PC-9 (cell line): ENCODE measurements around the gene SCOC. TPM values are rescaled to one million over a fixed set of nuclear protein-coding genes. Genes with fewer than 3 reads are reported as not detected.
"Not testable (repeated sequence)": the region's sequence is repeated elsewhere in the genome, so short reads cannot be mapped to it uniquely, and the experiment has no call there.

Experiments
- BruUV-seq: library from RNA; stranded (reverse); fragments of 400-500 nt; replicated peaks from 2 replicates; lab custom pipeline; 2021; lab: Mats Ljungman, UMichigan
- CTCF ChIA-PET: fragments of 300-600 bp; sonication (Branson Sonifier 250); formaldehyde crosslinking; loops from one replicate; lab custom pipeline; 2022; ENCODE audit warnings: antibody characterized with exemption; lab: Charles Lee
- POLR2A ChIA-PET: fragments of 300-600 bp; sonication (Branson Sonifier 250); formaldehyde crosslinking; loops from one replicate; lab custom pipeline; 2022; ENCODE audit warnings: antibody characterized with exemption; ENCODE audit not compliant: unreplicated experiment; lab: Charles Lee
- DNase-seq, 2 experiments: peaks; one replicate each; pipeline versions ENCODE4 v3.0.0 to v3.0.0-alpha.2; 2015 to 2022; ENCODE audit warnings: mixed read lengths in 1 of 2
- H2AFZ ChIP-seq: fragments of 200-600 bp; sonication (generic); 2 replicates; pipeline ENCODE4 v1.8.1; 2017; ENCODE audit warnings: antibody characterized with exemption
- H3F3A ChIP-seq: fragments of 200-600 bp; sonication (generic); 2 replicates; pipeline ENCODE4 v1.8.1; 2017; ENCODE audit warnings: antibody characterized with exemption, mild to moderate bottlenecking, low read depth; ENCODE audit not compliant: insufficient read depth
- H3K27ac ChIP-seq: fragments of 200-600 bp; sonication (generic); 2 replicates; pipeline ENCODE4 v1.6.1; 2016; ENCODE audit warnings: mixed run types
- H3K27me3 ChIP-seq: fragments of 200-600 bp; sonication (generic); 2 replicates; pipeline ENCODE4 v1.6.1; 2016; ENCODE audit warnings: low read depth, mixed run types; ENCODE audit not compliant: insufficient read depth
- H3K36me3 ChIP-seq: fragments of 200-600 bp; sonication (generic); 2 replicates; pipeline ENCODE4 v1.6.1; 2016; ENCODE audit warnings: low read depth, mixed run types
- H3K4me1 ChIP-seq: fragments of 200-600 bp; sonication (generic); replicated peaks from 2 replicates; pipeline ENCODE4 v1.6.1; 2016; ENCODE audit warnings: mixed run types; ENCODE audit not compliant: insufficient read depth
- H3K4me2 ChIP-seq: fragments of 200-600 bp; sonication (generic); 2 replicates; pipeline ENCODE4 v1.6.1; 2017; ENCODE audit warnings: mixed run types
- H3K4me3 ChIP-seq: fragments of 200-600 bp; sonication (generic); 2 replicates; pipeline ENCODE4 v1.6.1; 2016; ENCODE audit warnings: mixed run types
- H3K79me2 ChIP-seq: fragments of 200-600 bp; sonication (generic); 2 replicates; pipeline ENCODE4 v1.6.1; 2017; ENCODE audit warnings: low read depth, mixed run types
- H3K9me2 ChIP-seq: fragments of 200-600 bp; sonication (generic); 2 replicates; pipeline ENCODE4 v1.8.1; 2017; ENCODE audit warnings: mild to moderate bottlenecking; ENCODE audit not compliant: insufficient read depth
- H3K9me3 ChIP-seq: fragments of 200-600 bp; sonication (generic); 2 replicates; pipeline ENCODE4 v1.8.1; 2016; ENCODE audit warnings: low read depth; ENCODE audit not compliant: insufficient read depth
- H4K20me1 ChIP-seq: fragments of 200-600 bp; sonication (generic); 2 replicates; pipeline ENCODE4 v1.8.1; 2017; ENCODE audit not compliant: insufficient read depth
- CTCF ChIP-seq: fragments of 200-600 bp; sonication (generic); conservative IDR thresholded peaks from 2 replicates; pipeline ENCODE4 v1.6.1; 2017; ENCODE audit warnings: mixed run types, antibody characterized with exemption, mild to moderate bottlenecking, moderate library complexity
- EZH2 ChIP-seq: fragments of 200-600 bp; sonication (generic); IDR thresholded peaks from 2 replicates; pipeline ENCODE4 v1.8.0; 2017; ENCODE audit warnings: antibody characterized with exemption, low read depth
- intact Hi-C: fragments of 100-400 bp; cut with micrococcal nuclease; formaldehyde crosslinking; loops from one replicate; pipeline ENCODE4 v1.10.0; 2022; ENCODE audit not compliant: unreplicated experiment
- total RNA-seq: library from RNA; stranded (reverse); gene quantifications from 2 replicates; pipeline ENCODE4 v1.2.3, GENCODE V29; 2021

Gene SCOC
- total RNA-seq, 1 experiment from 2014 or later = 53.0 TPM

DNA sequence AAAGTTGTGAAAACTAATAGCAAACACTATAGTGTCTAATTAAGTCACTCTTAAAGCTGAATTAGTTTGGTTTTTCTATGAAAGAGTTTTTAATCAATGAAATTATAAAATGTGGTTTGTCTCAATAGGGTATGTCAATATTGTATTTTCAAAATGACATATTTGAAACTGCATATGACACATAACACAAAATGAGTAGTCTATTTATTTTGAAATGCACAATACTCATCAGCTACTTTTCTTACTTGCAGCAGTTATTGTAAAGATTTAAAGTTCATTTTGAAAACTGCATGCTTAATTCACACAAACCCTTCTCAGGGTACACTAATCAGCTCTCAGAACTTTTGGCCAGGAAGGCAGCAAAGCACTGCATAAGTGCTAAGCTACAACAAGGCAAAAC, 32.8 kb downstream of the SCOC start:
- Histone ChIP-seq H3K9me2 (no peaks in the 10 kb centered on the region), H3F3A (no peaks in the 10 kb centered on the region), H3K4me2 (no peak overlapping the region), H3K36me3 (no peaks in the 10 kb centered on the region; the same call in 1 of the 2 replicates), H3K4me1 (no peaks in the 10 kb centered on the region), H3K27me3 (no peaks in the 10 kb centered on the region), H3K4me3 (no peak overlapping the region), H4K20me1 (no peaks in the 10 kb centered on the region), H3K27ac (no peak overlapping the region), H3K9me3 (no peaks in the 10 kb centered on the region), H2AFZ (no peak overlapping the region), H3K79me2 (no peaks in the 10 kb centered on the region)
- no peak for TF ChIP-seq EZH2
- TF ChIP-seq CTCF = no peak
- intact Hi-C loops = no loop called here
- CTCF ChIA-PET = no interaction called here
- no peak for DNase-seq
- no TSS peak for BruUV-seq
- POLR2A ChIA-PET = no interaction called here

- Histone ChIP-seq H2AFZ (no peak overlapping the region), H3F3A (no peaks in the 10 kb centered on the region), H3K4me3 (no peak overlapping the region), H3K4me1 (no peaks in the 10 kb centered on the region), H3K9me3 (no peaks in the 10 kb centered on the region), H3K27ac (no peak overlapping the region), H3K36me3 (no peaks in the 10 kb centered on the region; the same call in 1 of the 2 replicates), H4K20me1 (no peaks in the 10 kb centered on the region), H3K79me2 (no peaks in the 10 kb centered on the region), H3K27me3 (no peaks in the 10 kb centered on the region), H3K9me2 (no peaks in the 10 kb centered on the region), H3K4me2 (no peak overlapping the region)
- intact Hi-C loops = no loop called here
- ChIA-PET CTCF (no interaction called here), POLR2A (no interaction called here)
- TF ChIP-seq EZH2 (no peak), CTCF (no peak)
- BruUV-seq = no TSS peak
- no peak for DNase-seq
Measured at GRCh38 chr4:140408974-140409373, 35.5 kb downstream of the SCOC start.

DNA sequence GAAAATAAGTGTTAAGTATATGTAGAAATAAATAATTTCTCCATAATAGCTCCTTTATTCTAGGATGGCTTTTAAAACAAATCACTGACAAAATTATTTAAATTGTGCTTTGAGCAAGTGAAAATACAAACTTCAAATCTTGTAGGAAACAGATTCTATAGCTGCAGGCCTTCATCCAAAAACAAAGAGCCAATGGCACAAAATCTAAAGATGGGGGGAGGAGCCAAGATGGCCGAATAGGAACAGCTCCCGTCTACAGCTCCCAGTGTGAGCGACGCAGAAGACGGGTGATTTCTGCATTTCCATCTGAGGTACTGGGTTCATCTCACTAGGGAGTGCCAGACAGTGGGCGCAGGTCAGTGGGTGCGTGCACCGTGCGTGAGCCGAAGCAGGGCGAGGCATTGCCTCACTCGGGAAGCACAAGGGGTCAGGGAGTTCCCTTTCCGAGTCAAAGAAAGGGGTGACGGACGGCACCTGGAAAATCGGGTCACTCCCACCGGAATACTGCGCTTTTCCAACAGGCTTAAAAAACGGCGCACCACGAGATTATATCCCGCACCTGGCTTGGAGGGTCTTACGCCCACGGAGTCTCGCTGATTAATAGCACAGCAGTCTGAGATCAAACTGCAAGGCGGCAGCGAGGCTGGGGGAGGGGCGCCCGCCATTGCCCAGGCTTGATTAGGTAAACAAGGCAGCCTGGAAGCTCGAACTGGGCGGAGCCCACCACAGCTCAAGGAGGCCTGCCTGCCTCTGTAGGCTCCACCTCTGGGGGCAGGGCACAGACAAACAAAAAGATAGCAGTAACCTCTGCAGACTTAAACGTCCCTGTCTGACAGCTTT, 39.9 kb downstream of the SCOC start:
- POLR2A ChIA-PET = interaction anchor here (0.6 kb wide), 1 partner anchor 41 kb away, joined by 3 read pairs; no protein-coding TSS in a partner anchor
- intact Hi-C loops, H3F3A ChIP-seq, H3K27me3 ChIP-seq, CTCF ChIA-PET, H3K4me2 ChIP-seq, H3K4me3 ChIP-seq, H4K20me1 ChIP-seq, BruUV-seq, H3K79me2 ChIP-seq, H3K27ac ChIP-seq, H2AFZ ChIP-seq, H3K36me3 ChIP-seq, H3K9me2 ChIP-seq, DNase-seq, H3K9me3 ChIP-seq, H3K4me1 ChIP-seq: not testable (repeated sequence)
